Mucosa of rectum (tissue), 2 donors: ENCODE results near the gene PCYT1A.

Experiments
- H3K27ac ChIP-seq, 2 donors: one replicate each; pipeline ENCODE4 v1.7.0; 2013; ENCODE audit warnings: inconsistent platforms in 2 of 2, low read depth in 2 of 2, low read length in 2 of 2
- H3K27me3 ChIP-seq, 2 donors: one replicate each; pipeline ENCODE4 v1.7.0; 2013; ENCODE audit warnings: low read length in 2 of 2; ENCODE audit not compliant: control insufficient read depth in 2 of 2, insufficient read depth in 2 of 2
- H3K36me3 ChIP-seq, 2 donors: one replicate each; pipeline ENCODE4 v1.7.0; 2013; ENCODE audit warnings: low read length in 2 of 2; ENCODE audit not compliant: control insufficient read depth in 2 of 2, insufficient read depth in 2 of 2
- H3K4me1 ChIP-seq, 2 donors: one replicate each; pipeline ENCODE4 v1.7.0; 2013; ENCODE audit warnings: low read length in 2 of 2, mild to moderate bottlenecking in 1 of 2; ENCODE audit not compliant: control insufficient read depth in 2 of 2, insufficient read depth in 2 of 2
- H3K4me3 ChIP-seq, 2 donors: one replicate each; pipeline ENCODE4 v1.7.0; 2013; ENCODE audit warnings: low read length in 2 of 2
- H3K9ac ChIP-seq, 2 donors: one replicate each; pipeline ENCODE4 v1.7.0; 2013; ENCODE audit warnings: low read length in 2 of 2, low read depth in 1 of 2, mild to moderate bottlenecking in 1 of 2
- H3K9me3 ChIP-seq, 2 donors: one replicate each; pipeline ENCODE4 v1.7.0; 2013; ENCODE audit warnings: low read length in 2 of 2; ENCODE audit not compliant: control insufficient read depth in 2 of 2
- donor health status: healthy.
- donor health status: Normal muscosa, but diverticular disease.

The PCYT1A gene

DNA sequence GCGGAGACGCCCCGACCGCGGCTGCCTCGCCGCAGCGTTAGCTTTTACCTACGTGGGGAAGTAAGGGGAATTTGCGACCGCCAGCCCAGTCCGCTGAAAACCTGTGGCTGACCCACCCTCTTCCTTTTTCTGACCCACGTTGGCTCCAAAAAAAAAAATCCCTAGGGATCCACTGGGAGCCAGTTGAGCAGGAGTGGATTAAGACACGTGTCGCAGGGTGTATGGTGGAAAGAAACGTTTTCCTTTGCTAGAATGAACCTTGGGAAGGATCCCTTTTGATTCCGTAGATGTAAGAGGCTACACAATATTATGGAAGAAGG is 575 bp upstream of the PCYT1A start:
- peak overlapping the region; percentile 98 for H3K9ac ChIP-seq
- H3K4me3 ChIP-seq, result peak overlapping the region; percentile 75 to 99
- no peaks in the 10 kb centered on the region for H3K36me3 ChIP-seq
- H3K27ac ChIP-seq, result peak overlapping the region; percentile 94 to 97
- H3K4me1 ChIP-seq, result peaks cover 0 to 11% of the 10 kb centered on the region in 2 donors
- no peaks in the 10 kb centered on the region for H3K9me3 ChIP-seq
- H3K27me3 ChIP-seq, result no peaks in the 10 kb centered on the region

DNA sequence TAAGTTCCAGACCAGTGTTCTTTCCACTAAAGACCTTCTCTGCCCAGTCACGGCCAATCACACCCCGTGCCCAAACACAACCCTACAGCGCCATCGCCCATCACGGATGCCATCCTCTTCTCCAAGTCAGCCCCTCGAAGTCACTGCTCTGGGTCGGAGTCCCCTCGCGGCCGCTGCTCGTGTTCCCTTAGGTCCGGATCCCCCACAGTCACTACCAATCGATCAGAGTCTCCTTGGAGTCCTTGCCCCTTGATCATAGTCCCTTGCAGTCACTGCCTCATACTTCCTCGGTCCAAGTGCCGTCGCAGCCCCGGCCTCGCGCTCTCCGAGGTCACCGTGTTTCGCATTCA is 461 bp downstream of the PCYT1A start:
- Histone ChIP-seq H3K4me3 (peak overlapping the region; percentile 75 to 99), H3K4me1 (peaks cover 0 to 11% of the 10 kb centered on the region in 2 donors), H3K9ac (peak overlapping the region; percentile 98), H3K27ac (peak overlapping the region; percentile 94 to 97), H3K9me3 (no peaks in the 10 kb centered on the region), H3K36me3 (no peaks in the 10 kb centered on the region), H3K27me3 (no peaks in the 10 kb centered on the region)

DNA sequence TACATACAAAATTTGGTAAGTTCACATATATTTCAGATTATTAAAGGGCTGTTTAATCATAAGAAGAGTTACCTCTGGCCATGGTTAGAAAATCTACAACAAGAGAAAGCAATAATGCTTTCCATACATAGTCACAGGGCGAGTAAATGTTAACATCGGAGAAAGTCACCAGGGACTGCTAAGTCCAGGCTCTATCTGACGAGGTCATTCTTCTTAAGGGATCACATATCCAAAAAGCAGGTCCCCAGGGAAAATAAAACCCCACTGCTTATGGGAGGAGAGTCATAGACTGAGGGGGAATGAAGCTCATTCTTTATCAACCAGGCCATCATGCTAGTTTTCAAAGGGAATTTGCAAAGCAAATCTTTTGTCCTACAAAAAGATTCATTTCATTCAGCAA is 3.1 kb downstream of the PCYT1A start:
- H3K4me3 ChIP-seq, result no peak overlapping the region
- peaks cover 6 to 25% of the 10 kb centered on the region in 2 donors for H3K4me1 ChIP-seq

DNA sequence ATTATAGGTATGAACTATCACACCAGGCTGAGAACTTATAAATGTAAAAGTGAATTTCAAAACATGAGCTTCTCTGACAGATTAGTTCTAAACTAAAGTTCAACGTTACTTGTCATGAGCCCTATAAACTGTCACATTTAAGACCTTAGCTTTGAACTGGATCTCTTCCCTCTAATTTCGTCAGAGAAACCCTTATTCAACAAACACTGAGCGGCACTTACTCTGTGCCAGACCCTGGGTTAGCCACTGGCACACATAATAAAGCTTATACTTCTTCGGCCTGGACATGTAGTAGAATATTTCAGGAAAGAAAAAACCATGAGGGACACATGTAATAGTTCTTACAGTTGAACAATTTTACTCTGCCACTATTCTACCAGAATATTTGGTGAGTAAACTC is 5.6 kb downstream of the PCYT1A start:
- peaks cover 10 to 30% of the 10 kb centered on the region in 2 donors for H3K4me1 ChIP-seq
- no peak overlapping the region for H3K27ac ChIP-seq
- H3K9me3 ChIP-seq, result no peaks in the 10 kb centered on the region

More for the DNA sequence above, 3.1 kb downstream of the PCYT1A start:
- no peaks in the 10 kb centered on the region for H3K36me3 ChIP-seq
- H3K27me3 ChIP-seq, result no peaks in the 10 kb centered on the region
- H3K9me3 ChIP-seq, result no peaks in the 10 kb centered on the region
- H3K27ac ChIP-seq, result no peak overlapping the region
- H3K9ac ChIP-seq, result no peak overlapping the region

DNA sequence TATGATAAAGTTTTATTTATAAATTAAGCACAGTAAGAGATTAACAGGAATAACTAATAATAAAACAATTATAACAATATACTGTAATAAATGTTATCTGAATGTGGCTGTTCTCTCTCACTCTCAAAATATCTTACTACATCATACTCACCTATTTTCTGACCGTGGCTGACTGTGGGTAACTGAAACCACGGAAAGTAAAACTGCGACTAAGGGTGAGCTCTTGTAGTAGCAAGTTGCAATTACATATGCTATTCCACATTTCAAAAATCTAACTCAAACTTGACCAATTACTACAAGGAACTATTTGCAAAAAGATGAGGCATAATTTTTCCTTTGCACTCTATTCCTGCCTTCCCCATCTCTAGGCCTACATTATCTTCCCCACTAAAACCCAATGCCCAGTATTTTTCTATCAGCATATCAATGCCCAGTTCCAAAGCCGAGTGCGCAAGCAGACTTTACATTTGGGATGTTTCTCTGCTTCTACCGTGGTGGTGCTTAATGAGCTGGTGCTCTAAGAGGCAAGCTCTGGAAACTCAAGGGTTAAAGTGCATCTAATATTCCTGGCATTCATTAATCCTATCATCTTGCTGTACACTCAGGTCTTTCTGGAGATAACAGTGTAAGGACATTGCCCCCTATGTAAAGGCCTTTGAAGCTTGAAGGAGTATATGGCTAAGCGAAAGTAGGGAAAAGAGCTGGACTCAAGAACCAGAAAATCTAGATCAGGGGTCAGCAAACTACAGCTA is 6.7 kb downstream of the PCYT1A start:
- Histone ChIP-seq H3K4me1 (peaks cover 10 to 20% of the 10 kb centered on the region in 2 donors), H3K9me3 (no peaks in the 10 kb centered on the region), H3K36me3 (no peaks in the 10 kb centered on the region), H3K9ac (no peak overlapping the region), H3K27ac (peak overlapping the region in 1 of 2 donors; percentile 24), H3K27me3 (no peaks in the 10 kb centered on the region), H3K4me3 (no peak overlapping the region)

More for the DNA sequence above, 5.6 kb downstream of the PCYT1A start:
- no peak overlapping the region for H3K9ac ChIP-seq
- H3K4me3 ChIP-seq, result no peak overlapping the region
- no peaks in the 10 kb centered on the region for H3K27me3 ChIP-seq
- no peaks in the 10 kb centered on the region for H3K36me3 ChIP-seq

DNA sequence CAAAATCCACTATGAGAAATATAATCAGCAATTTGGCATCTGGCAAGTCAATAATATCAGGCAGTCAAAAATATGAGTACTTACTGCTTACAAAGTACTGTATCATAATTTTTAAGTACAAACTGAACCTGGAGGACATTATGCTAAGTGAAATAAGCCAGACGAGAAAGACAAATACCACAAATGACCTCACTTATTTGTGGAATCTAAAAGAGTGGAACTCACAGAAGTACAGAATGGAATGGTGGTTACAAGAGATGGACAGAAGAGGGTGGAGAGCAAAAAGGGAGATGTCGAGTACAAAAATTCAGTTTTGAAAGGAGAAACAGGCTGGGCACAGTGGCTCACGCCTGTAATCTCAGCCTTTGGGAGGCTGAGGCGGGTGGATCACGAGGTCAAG is 12.4 kb downstream of the PCYT1A start:
- H3K4me1 ChIP-seq, result peaks cover 8 to 12% of the 10 kb centered on the region in 2 donors
- H3K4me3 ChIP-seq, result no peak overlapping the region

DNA sequence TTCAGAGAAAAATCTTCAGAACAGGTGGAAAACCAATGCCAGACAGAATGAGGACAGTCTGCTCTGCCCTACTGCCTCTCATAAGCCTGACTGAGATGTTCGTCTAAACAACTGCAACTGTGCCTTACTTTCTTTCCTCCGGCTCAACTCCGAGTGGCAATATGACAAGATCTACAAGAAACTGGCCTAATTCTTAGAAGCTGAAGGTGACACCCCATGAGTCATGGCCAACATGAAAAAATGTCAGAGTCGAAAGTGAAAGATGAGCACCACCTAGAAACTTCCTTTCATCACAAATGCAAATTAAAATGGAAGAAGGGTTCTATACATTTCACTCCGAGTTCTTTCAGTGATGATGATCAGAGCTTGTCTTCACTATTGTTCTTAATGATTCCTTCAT is 12.9 kb downstream of the PCYT1A start:
- Histone ChIP-seq H3K4me3 (peak overlapping the region in 1 of 2 donors; percentile 41), H3K27me3 (no peaks in the 10 kb centered on the region), H3K27ac (peak overlapping the region in 1 of 2 donors; percentile 56), H3K9me3 (no peaks in the 10 kb centered on the region), H3K36me3 (peaks cover 5 to 15% of the 10 kb centered on the region in 2 donors), H3K4me1 (peaks cover 6 to 8% of the 10 kb centered on the region in 2 donors), H3K9ac (peak overlapping the region in 1 of 2 donors; percentile 6)

More for the DNA sequence above, 12.4 kb downstream of the PCYT1A start:
- Histone ChIP-seq H3K9ac (no peak overlapping the region), H3K36me3 (peaks cover 4 to 13% of the 10 kb centered on the region in 2 donors), H3K27ac (no peak overlapping the region), H3K9me3 (no peaks in the 10 kb centered on the region), H3K27me3 (no peaks in the 10 kb centered on the region)

DNA sequence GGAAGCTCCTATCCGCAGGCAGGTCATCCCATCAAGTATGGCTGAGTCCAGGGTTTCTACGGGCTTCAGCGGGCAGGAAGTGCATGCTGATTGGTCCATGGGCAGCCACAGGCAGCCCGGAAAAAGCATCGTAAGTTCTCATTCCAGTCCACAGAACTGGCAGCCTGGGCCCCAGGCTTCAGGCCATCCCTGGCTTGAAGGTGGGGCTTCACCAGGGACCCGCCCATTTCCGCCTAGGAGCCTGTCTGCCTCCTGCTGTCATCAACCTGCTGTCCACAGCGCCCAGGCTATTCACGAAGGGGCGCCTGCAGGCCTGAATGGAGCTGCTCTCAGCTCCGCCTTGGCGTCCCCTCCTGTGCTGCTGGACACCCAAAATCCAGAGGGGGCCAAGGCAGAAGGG is 13.9 kb downstream of the PCYT1A start:
- Histone ChIP-seq H3K9me3 (no peaks in the 10 kb centered on the region), H3K4me1 (peaks cover 0 to 4% of the 10 kb centered on the region in 2 donors), H3K9ac (no peak overlapping the region), H3K4me3 (no peak overlapping the region), H3K27ac (peak overlapping the region in 1 of 2 donors; percentile 56), H3K27me3 (no peaks in the 10 kb centered on the region), H3K36me3 (peaks cover 5 to 19% of the 10 kb centered on the region in 2 donors)

DNA sequence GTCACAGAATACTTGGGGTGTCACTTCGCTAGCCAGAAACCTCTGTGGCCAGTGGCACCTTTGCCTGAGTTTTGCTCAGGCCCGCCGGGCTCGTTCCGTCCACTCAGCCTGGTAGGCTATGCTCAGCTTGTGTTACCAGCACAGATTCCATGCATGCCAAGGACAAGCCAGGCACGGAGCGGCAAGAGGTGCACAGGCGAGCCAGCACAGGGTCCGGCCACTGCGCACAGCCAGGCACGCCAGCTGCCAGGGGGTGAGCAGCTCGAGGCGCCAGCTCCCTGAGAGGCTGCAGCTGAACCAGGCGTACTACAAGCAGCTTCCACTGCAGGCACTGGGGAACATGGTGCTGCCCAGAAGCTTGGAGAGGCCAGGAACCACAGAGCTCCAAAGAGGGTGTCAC is 14.7 kb downstream of the PCYT1A start:
- Histone ChIP-seq H3K27me3 (no peaks in the 10 kb centered on the region), H3K4me1 (peaks cover 0 to 3% of the 10 kb centered on the region in 2 donors), H3K9ac (no peak overlapping the region), H3K27ac (no peak overlapping the region), H3K9me3 (no peaks in the 10 kb centered on the region), H3K36me3 (peaks cover 5 to 21% of the 10 kb centered on the region in 2 donors), H3K4me3 (no peak overlapping the region)

DNA sequence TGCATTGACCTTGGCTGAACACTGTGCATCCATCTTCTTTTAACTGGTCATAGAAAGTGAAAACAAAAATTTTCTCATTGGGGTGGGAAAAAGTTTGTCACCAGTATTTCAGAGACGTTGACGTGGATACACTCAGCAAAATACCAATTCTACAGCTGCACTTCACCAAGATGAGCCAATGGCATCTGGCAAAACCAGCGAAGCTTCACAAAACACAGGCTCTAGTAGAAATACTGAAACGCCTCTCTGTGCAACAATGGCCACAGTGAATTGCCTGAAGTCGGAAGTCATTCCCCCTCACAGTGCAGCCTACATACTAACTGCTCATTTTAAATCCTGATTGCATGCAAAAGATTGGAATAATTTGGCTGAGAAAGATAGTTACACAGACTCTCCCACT is 17.0 kb downstream of the PCYT1A start:
- Histone ChIP-seq H3K27me3 (no peaks in the 10 kb centered on the region), H3K36me3 (peaks cover 5 to 29% of the 10 kb centered on the region in 2 donors), H3K4me3 (no peak overlapping the region), H3K9me3 (no peaks in the 10 kb centered on the region), H3K4me1 (peaks cover 0 to 3% of the 10 kb centered on the region in 2 donors), H3K27ac (no peak overlapping the region), H3K9ac (no peak overlapping the region)
